ENCODE data around the gene HIP1R. TPM values are rescaled to one million over a fixed set of nuclear protein-coding genes. Genes with fewer than 3 reads are reported as not detected.

Gene HIP1R
- total and polyA plus RNA-seq, 2 of the 13 experiments (the other 11 are each of a cell fraction or from before 2014, with no cell fraction given) = 18.4 to 25.5 TPM

DNA sequence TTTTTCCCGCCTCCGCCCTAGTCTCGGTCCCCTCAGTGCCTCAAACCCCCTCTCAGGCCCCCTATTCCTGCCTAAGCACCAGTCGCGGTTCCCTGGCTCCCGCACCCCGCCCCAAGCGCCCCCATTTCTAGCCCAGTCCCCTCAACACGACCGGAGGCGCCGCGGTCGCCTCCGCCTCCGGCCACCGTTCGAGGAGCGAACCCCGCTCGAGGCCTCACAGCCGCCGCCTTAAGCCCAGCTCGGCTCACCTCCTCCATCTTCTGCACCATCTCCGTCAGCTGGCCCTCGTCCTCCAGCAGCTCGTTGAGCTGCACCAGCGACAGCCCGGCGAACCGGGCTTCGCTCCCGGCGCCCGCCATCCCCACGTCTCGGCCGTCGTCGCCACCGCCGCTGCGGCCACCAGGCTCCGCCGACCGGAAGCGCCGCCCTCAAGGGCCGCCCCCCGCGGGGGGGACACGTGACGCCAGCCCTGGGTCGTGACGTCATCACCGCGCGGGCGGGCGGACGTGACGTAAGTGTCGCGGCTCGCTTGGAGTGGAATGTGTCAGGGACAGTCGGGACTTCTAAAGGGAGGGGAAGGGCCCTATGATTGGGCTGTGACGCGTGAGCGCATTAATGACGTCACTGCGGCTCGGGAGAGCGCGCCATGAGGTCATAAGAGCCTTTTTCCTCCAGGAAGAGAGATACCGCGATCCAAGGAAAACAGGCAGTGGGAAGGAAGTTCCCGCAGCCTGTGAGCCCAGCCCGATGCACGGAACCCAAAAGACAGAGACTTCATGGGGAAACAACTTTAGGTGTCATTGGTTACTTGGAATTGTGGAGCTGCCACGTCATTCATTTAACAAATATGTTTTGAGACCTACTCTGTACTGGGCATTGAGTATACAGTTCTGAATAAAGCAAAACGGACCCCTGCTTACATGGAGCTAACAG is 60.7 kb downstream of the HIP1R start, which contains the start of gene VPS37B (continued):
- TF ChIP-seq, protein P1, sequence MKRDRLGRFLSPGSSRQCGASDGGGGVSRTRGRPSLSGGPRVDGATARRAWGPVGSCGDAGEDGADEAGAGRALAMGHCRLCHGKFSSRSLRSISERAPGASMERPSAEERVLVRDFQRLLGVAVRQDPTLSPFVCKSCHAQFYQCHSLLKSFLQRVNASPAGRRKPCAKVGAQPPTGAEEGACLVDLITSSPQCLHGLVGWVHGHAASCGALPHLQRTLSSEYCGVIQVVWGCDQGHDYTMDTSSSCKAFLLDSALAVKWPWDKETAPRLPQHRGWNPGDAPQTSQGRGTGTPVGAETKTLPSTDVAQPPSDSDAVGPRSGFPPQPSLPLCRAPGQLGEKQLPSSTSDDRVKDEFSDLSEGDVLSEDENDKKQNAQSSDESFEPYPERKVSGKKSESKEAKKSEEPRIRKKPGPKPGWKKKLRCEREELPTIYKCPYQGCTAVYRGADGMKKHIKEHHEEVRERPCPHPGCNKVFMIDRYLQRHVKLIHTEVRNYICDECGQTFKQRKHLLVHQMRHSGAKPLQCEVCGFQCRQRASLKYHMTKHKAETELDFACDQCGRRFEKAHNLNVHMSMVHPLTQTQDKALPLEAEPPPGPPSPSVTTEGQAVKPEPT (CRISPR knock-in tag; IDR thresholded peaks at IDR 0.05; ENCODE audit: low read depth) = no peak
- TF ChIP-seq ZMYM2 (CRISPR knock-in tag; IDR thresholded peaks at IDR 0.05) = peak; percentile 71
- TF ChIP-seq, protein P2, sequence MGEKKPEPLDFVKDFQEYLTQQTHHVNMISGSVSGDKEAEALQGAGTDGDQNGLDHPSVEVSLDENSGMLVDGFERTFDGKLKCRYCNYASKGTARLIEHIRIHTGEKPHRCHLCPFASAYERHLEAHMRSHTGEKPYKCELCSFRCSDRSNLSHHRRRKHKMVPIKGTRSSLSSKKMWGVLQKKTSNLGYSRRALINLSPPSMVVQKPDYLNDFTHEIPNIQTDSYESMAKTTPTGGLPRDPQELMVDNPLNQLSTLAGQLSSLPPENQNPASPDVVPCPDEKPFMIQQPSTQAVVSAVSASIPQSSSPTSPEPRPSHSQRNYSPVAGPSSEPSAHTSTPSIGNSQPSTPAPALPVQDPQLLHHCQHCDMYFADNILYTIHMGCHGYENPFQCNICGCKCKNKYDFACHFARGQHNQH (CRISPR knock-in tag; IDR thresholded peaks at IDR 0.05) = 0 out of 2 replicates have a peak, but pooled peaks have one; percentile 20
- peak; percentile 53; the same call in 1 of the 2 replicates for TF ChIP-seq ELF1 (CRISPR knock-in tag; IDR thresholded peaks at IDR 0.05)
- TF ChIP-seq MTF2 (CRISPR knock-in tag; IDR thresholded peaks at IDR 0.05; ENCODE audit: borderline replicate concordance) = no peak
- peak; percentile 38; the same call in 1 of the 2 replicates for TF ChIP-seq KDM2A (CRISPR knock-in tag; IDR thresholded peaks at IDR 0.05; ENCODE audit: borderline replicate concordance, low read depth)
- TF ChIP-seq, protein P3, sequence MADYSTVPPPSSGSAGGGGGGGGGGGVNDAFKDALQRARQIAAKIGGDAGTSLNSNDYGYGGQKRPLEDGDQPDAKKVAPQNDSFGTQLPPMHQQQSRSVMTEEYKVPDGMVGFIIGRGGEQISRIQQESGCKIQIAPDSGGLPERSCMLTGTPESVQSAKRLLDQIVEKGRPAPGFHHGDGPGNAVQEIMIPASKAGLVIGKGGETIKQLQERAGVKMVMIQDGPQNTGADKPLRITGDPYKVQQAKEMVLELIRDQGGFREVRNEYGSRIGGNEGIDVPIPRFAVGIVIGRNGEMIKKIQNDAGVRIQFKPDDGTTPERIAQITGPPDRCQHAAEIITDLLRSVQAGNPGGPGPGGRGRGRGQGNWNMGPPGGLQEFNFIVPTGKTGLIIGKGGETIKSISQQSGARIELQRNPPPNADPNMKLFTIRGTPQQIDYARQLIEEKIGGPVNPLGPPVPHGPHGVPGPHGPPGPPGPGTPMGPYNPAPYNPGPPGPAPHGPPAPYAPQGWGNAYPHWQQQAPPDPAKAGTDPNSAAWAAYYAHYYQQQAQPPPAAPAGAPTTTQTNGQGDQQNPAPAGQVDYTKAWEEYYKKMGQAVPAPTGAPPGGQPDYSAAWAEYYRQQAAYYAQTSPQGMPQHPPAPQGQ (CRISPR knock-in tag; IDR thresholded peaks at IDR 0.05; ENCODE audit: borderline replicate concordance) = no peak
- peak; percentile 90 for TF ChIP-seq ETV5 (CRISPR knock-in tag; IDR thresholded peaks at IDR 0.05; ENCODE audit: borderline replicate concordance)
- TF ChIP-seq FOXA3 (CRISPR knock-in tag; IDR thresholded peaks at IDR 0.05) = 0 out of 2 replicates have a peak, but pooled peaks have one; percentile 21
- TF ChIP-seq, protein P4, sequence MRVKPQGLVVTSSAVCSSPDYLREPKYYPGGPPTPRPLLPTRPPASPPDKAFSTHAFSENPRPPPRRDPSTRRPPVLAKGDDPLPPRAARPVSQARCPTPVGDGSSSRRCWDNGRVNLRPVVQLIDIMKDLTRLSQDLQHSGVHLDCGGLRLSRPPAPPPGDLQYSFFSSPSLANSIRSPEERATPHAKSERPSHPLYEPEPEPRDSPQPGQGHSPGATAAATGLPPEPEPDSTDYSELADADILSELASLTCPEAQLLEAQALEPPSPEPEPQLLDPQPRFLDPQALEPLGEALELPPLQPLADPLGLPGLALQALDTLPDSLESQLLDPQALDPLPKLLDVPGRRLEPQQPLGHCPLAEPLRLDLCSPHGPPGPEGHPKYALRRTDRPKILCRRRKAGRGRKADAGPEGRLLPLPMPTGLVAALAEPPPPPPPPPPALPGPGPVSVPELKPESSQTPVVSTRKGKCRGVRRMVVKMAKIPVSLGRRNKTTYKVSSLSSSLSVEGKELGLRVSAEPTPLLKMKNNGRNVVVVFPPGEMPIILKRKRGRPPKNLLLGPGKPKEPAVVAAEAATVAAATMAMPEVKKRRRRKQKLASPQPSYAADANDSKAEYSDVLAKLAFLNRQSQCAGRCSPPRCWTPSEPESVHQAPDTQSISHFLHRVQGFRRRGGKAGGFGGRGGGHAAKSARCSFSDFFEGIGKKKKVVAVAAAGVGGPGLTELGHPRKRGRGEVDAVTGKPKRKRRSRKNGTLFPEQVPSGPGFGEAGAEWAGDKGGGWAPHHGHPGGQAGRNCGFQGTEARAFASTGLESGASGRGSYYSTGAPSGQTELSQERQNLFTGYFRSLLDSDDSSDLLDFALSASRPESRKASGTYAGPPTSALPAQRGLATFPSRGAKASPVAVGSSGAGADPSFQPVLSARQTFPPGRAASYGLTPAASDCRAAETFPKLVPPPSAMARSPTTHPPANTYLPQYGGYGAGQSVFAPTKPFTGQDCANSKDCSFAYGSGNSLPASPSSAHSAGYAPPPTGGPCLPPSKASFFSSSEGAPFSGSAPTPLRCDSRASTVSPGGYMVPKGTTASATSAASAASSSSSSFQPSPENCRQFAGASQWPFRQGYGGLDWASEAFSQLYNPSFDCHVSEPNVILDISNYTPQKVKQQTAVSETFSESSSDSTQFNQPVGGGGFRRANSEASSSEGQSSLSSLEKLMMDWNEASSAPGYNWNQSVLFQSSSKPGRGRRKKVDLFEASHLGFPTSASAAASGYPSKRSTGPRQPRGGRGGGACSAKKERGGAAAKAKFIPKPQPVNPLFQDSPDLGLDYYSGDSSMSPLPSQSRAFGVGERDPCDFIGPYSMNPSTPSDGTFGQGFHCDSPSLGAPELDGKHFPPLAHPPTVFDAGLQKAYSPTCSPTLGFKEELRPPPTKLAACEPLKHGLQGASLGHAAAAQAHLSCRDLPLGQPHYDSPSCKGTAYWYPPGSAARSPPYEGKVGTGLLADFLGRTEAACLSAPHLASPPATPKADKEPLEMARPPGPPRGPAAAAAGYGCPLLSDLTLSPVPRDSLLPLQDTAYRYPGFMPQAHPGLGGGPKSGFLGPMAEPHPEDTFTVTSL (CRISPR knock-in tag; IDR thresholded peaks at IDR 0.05; ENCODE audit: borderline replicate concordance) = no peak
- no peak for TF ChIP-seq MBNL3 (CRISPR knock-in tag; conservative IDR thresholded peaks at IDR 0.05)
- TF ChIP-seq ZFP37 (CRISPR knock-in tag; IDR thresholded peaks at IDR 0.05; ENCODE audit: borderline replicate concordance) = no peak
- TF ChIP-seq, protein P5, sequence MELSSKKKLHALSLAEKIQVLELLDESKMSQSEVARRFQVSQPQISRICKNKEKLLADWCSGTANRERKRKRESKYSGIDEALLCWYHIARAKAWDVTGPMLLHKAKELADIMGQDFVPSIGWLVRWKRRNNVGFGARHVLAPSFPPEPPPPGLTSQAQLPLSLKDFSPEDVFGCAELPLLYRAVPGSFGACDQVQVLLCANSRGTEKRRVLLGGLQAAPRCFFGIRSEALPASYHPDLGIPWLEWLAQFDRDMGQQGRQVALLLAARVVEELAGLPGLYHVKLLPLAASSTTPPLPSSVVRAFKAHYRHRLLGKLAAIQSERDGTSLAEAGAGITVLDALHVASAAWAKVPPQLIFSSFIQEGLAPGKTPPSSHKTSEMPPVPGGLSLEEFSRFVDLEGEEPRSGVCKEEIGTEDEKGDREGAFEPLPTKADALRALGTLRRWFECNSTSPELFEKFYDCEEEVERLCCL (CRISPR knock-in tag; IDR thresholded peaks at IDR 0.05; ENCODE audit: borderline replicate concordance) = no peak
- TF ChIP-seq ZNF143 (CRISPR knock-in tag; IDR thresholded peaks at IDR 0.05) = no peak
- no peak for TF ChIP-seq HOXA9 (CRISPR knock-in tag; IDR thresholded peaks at IDR 0.05; ENCODE audit: borderline replicate concordance)

Data from HepG2 (cell line).